Ecto neural progenitor cell (in vitro differentiated cells): ENCODE measurements around the gene TUBB2A.
"Not testable (repeated sequence)": the region's sequence is repeated elsewhere in the genome, so short reads cannot be mapped to it uniquely, and the experiment has no call there.

Experiments
- DNase-seq: peaks from one replicate; pipeline ENCODE4 v3.0.0-alpha.2; 2018; ENCODE audit warnings: low spot score

TUBB2A gene

DNA sequence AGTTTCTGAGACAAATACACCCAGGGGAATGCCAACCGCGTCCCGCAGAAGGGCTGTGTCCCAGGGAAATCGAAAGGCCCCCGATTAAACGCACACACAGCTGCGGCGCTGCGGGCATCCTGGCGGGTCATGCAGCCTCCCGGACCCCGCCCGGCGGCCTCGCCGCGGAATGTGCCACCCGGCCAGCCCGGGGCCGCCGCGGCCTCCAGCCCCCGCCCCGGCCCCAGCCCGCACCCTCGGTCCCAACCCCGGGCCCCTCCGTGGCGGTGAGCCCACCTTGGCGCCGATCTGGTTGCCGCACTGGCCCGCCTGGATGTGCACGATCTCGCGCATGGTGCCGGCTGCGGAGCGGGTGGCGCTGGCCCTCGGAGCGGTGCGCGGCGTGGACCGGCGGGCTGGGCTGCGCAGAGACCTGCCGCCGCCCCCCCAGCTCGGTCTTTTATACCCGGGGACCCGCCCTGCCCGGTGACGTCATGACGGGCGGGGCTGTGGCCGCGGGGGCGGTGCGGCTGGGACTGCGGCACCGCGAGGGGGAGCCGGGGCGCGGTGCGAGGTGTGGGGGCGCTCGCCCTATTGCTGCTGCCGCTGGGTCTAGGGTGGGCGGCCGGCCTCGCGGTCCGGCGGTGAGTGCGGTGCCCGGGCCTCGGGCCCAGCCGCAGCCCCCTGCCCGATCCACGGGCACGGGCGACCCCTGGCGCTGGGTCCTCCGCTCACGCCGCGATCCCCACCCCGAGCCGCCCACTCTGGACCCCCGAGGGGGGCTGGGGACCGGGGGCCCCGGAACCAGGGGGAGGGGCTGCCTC is at the start of gene TUBB2A:
TUBB2A (minus strand) TSS at position 414 of the 803 bp plus-strand sequence; CDS start at position 333, 81 bp downstream.
- peak; percentile 89 for DNase-seq

DNA sequence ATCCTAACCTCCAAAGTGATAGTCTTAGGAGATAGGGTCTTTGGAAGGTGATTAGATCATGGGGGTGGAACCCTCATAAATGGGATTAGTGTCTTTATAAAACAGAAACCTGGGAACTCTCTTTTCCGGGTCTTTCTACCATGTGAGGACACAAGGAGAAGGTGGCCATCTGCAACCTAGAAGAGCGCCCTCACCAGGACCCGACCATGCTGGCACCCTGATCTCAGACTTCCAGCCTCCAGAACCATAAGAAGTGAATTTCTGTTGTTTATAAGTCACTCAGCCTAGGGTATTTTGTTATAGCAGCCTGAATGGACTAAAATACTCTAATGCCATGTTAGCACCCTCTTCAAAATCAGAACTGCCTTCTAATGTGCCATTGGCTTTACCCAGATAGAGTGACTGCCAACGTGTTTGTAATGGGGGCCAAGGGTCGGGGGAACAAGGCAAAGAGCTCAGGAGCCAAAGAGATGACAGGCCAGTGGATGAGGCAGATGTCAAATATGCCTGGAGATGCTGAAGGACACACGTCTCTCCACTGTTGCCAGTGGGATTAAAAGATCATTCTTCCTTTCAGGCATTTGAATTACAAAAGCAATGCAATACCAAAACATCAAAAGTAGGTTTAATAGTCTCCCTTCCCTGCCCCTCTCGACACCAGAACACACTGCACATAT is 49.1 kb upstream of the TUBB2A start:
- peak; percentile 9 for DNase-seq

DNA sequence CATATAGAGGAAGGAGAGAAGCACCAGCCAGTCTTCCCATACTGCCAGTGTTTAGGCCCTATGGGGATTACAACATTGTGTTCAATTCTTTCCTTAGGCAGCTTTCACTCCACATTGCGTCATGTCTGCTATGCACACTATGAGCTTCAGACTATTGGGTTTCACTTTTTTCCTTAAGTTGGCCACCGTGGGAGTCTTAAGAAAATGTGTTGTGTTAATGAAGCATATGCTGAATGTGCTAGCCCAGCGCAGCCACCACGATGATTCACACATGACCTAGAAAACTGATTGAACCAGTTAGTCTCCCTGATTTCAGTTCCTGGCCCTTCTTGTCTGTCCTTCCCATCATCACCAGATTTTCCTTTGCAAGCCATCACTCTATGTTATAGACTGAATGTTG is 48.6 kb upstream of the TUBB2A start:
- peak; percentile 14 for DNase-seq

DNA sequence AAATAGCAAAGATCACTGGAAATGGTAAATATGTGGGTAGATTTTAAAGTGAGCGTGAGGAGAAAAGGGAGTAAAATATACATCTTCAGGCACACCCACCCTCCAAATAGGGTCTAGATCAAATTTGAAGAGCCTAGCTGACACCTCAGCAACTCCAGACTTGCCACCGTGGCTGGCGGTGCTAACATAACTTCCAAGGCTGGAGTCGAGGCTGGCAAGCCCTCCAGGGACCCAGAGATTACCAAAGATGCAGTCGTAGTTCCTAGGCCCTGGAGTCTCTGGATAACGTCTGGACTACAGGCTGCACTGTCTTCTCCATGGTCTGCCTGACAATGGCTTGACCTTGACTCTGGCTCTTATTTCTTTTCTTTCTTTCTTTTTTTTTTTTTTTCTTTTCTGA is 47.6 kb upstream of the TUBB2A start:
- DNase-seq = peak; percentile 8

DNA sequence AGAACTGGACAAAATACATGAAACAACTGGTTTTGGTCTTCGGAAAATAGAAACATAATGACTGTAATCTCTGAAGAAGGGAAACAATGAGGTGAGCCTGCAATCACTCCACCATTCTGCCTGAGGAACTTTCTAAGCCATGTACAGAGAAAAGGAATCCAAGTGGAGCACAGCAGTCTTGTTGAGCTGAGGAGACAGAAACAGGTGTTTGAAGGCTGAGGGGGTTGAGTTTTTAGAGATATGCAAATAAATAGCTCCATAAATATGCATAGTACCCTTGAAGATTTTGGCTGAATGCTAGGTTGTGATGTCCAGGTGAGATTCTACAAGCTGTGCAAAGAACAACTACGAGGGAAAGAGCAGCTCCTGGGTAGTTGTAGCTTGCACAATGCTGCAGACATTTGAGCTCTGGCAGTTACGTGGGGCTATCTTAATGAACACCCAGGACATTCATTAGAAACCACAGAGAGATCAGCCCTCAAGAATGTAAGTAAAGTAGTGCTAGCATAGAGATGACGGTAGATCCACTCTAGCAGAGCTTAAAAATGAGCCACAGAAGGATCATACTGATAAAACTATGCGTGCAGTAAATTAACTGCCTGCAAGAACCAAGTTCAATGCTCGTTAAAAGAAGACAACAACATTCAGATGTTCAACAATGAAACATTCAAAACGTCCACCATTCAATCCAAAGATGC is 45.8 kb upstream of the TUBB2A start:
- DNase-seq = peak; percentile 9

DNA sequence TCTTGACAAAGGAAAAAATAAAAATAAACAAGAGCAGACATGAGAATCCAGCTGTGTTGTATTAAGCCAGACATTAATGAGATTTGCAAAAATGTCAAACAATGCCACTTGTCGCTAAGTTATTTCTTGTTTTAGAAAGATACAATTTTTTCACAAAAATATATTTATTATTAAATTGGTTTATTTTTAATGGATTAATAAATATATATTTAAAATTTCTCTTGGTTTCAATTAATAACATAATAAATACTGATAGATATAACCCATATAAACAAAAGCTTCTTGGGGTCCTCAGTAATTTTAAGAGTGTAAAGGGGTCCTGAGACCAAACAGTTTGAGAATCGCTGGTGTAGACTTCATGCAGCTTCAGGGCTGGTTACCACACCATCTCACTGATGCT is 44.0 kb upstream of the TUBB2A start:
- no peak for DNase-seq

DNA sequence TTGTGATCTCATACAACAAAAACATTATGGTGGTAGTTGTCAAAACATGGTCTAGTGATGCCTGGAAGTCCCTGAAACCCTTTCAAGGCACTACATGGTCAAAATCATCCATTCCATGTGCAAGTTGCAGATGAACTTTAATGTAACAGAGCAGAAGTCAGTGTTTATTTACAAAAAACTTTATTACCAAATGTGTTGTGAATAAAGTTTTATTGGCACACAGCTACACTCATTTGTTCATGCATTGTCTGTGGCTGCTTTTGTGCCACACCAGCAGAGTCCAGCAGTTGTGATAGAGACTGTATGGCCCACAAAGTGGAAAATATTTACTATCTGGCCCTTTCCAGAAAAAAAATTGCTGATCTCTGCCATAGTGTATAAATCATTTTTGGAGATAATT is 43.3 kb upstream of the TUBB2A start:
- peak; percentile 7 for DNase-seq

DNA sequence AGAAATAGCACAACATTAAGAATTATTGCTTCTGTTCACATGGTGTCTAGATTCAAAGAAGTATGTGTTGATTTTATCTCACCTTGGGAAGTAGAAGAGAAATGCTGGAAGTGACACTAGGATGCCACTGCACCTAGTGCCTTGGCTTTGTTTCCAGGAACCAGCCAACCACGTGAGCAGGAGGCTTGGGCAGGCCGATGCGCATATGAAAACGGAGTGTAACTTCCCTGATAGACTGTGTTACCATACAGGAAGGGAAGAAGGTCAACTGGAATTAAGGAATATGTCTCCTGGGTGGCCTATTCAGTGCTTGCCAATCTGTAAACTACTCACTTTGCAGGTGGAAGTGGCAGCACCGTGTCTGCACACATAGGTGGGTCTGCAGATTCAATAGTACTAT is 42.0 kb upstream of the TUBB2A start:
- peak; percentile 23 for DNase-seq

DNA sequence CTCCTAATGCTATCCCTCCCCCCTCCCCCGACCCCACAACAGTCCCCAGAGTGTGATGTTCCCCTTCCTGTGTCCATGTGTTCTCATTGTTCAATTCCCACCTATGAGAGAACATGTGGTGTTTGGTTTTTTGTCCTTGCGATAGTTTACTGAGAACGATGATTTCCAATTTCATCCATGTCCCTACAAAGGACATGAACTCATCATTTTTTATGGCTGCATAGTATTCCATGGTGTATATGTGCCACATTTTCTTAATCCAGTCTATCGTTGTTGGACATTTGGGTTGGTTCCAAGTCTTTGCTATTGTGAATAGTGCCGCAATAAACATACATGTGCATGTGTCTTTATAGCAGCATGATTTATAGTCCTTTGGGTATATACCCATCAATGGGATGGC is 40.4 kb upstream of the TUBB2A start:
- DNase-seq = not testable (repeated sequence)

DNA sequence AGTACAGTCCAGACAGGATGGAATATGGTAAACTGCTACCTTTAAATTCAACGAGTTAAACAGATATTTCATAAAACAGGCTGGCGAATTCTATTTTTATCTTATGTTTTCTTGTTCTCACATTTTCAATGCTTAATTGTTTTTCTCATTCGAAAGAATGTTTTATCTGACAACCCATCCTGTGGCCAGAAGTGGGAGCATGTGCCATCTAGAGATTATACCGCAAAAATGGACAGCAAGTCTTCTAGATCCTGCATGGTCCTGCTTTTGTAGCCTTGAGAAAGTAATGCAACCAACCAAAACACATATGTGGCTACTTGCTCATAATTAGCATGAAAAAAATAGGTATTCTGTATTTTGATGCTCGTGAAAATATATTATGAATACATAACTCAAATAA is 39.4 kb upstream of the TUBB2A start:
- no peak for DNase-seq

DNA sequence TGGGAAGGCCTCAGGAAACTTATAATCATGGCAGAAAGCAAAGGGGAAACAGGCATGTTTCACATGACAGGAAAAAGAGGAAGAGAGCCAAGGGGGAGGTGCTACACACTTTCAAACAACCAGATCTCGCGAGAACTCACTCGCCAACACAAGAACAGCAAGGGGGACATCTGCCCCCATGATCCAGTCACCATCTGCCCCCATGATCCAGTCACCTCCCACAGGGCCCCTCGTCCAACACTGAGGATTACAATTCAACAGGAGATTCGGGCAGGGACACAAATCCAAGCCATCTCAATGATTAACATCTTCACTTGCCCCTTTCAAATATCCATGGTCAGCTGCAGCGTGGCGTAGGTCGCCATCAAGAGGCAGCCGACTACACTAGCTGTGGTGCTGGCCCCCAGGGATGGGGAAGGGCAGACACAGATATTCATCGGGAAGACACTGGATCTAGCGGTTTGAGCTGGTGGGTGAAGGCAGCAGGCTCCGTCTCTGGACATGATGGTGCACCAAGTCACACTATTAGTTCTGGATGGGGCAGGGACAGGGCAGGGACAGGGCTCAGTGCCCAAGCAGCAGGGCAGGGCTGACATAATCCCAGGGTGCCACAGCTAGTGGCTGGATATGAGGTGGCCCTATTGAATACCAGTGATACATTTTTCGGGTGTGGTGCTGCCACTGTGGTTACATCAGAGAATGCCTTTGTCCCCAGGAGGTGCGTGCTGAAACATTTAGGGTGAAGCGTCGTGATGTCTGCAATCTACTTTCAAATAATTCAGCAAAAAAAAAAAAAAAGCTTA is 38.6 kb upstream of the TUBB2A start:
- DNase-seq = peak; percentile 67

DNA sequence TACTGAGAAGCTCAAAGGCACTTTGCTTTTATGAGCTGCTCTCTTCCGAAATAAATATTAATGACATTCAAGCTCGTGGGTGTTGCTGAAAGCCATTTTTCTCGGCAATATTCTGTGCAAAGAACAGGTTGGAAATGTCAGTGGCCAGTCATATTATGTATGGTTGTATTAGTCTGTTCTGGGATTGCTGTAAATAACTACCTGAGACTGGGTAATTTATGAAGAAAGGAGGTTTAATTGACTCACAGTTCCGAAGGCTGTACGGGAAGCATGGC is 38.0 kb upstream of the TUBB2A start:
- no peak for DNase-seq

DNA sequence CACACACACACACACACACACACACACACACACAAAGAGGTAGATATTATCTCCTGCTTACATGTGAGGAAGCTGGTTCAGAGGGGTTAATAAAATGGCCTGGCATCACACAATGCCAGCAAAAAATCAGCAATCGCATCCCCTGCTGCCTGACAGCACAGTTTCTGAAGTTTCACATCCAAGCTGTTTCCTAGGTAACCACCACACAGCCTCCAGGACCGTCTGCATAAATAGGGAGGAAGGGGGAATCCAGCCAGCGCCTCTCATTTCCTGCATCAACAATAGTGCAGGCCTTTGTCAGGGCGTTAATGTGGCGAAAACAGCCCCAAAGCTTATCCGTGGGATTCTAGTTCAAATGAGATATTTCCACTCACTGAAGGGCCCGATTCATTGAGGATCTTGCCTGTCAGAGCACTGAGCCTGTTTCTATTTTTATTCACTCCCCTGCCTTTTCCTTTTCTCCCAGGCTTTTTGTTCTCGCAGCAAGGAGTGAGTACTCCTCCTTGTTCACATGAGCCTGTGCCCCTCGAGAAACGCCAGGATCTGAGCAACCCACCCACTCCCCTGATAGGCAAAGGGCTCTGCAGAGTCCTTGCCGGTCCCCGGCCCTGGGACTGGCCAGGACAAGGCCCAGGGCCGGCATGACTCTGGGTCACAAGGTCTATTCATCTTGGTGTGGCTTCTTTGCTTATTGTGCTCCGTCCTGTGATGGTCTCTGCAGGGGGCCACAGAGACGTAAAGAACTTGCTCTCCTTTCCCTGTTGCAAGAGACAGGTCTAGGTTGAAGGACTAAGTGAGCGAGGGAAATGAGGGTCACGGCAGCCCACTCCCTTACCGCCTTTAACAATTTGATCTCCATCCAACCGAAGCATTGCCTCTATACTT is 37.4 kb upstream of the TUBB2A start:
- DNase-seq = peak; percentile 74

DNA sequence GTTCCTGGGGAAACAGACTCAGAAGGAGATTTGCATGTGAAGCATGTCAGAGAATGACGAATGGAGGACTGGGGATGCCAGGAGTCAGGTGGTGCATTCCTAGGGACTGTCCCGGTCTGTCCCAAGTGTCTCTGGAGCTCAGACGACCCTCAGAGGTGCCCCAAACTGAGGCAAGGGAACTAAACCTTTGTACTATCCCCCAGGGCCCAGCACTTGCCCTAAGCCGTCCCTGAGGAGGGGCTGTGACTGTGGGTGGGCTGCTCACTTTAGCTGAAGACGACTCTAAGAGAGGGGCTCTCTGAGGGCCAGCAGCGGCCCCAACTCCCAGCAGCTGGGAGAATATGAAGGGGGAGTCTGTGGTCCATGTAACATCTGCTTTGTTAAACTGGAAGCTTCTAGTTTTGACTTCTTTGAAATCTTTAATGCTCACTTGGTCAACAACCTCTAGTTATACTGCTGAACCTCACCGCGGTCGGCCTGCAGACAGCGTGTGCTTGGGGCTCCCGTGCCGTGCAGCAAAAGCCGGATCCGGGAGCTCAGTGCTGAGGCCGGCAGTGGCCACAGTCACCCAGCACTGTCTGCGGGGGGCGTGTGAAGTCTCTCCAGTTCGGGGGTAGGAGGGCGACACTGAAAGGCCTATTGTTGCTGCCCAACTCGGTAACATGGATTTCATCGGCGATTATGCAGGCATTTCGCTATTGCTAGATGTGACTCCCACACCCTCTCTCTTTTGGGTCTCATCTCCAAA is 35.9 kb upstream of the TUBB2A start:
- peak; percentile 60 for DNase-seq

DNA sequence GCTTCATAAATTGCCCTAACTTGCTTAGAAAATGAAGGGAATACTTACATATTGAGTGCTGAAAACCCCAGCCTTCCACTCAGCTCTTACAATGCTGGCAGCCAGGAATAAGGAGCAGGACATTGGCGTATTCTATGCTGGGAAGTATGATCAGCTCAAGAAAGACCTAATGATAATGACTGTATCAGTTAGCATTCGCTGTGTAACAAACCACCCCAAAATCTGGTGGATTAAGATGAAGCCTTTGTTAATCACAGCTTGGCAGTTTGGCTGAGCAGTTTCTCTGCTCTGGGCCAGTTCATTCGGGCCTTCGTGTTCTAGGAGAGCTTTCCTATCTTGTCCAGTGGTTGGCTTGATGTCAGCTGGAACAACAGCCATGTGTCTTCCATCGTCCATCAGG is 33.4 kb upstream of the TUBB2A start:
- DNase-seq = no peak

DNA sequence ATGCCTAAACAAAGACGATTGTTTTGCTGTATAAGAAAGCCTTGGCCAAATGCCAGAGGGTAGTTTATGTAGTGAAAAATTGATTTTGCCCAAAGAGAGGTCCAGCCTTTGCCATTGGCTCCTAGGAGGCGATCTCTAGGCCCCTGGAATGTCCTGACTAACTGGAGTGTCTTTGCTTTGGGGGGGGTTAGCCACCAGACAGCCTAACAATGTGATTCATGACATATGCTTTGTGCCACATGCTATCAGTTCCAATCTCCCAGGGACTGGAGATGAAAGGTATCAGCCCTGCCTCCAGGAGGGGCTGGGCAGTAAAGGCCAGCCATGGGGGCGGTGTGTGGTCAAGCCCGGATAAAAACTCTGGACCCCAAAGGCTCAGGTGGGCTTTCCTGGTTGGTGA is 32.7 kb upstream of the TUBB2A start:
- no peak for DNase-seq

DNA sequence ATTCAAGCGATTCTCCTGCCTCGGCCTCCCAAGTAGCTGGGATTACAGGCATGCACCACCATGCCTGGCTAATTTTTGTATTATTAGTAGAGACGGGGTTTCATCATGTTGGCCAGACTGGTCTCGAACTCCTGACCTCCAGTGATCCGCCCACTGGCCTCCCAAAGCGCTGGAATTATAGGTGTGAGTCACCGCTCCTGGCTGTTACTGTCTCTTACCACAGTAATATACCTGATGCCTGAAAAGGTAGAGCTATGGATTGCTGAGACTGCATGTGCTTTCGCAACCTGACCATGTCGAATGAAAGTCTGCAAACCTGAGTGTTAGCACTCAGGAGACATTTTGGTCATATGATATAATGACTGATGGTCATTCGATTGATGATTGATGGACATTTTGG is 31.8 kb upstream of the TUBB2A start:
- DNase-seq = not testable (repeated sequence)

DNA sequence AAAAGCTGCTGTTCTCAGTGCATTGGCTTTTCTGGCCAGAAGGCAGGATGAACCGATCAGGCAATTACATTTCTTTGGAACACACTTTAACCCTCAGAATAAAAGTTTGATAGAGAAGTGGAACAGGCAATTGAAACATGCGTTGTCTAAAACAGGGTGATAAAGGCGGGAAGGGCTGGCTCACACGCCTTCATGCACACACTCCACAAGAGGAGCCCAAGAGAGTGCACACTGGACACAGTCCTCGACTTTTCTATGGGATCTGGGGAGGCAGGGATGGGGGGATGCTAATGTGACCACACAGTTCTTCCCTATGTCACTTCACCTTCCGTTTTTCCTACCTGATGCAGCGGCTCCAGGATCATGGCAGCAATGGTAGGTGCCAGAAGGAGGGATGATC is 30.9 kb upstream of the TUBB2A start:
- no peak for DNase-seq

DNA sequence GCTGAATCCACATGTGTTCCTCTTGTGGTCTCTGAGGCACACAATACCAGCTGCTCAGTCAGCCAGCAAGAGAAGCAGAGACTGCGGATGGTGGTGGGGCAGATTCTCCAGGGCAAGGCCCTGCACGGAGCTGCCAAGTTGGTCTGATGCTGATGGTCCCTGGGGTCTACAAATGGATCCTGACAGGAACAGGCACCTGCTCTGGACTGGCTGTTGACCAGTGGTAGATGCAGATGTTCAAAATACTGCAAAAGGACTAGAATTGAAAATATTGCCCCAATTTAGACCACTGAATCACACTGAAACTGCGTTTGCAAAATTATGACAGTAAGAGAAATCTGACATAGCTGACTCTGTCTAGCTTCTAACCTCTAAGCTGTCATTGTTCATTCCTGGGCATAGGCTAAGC is 29.6 kb upstream of the TUBB2A start:
- DNase-seq = no peak

DNA sequence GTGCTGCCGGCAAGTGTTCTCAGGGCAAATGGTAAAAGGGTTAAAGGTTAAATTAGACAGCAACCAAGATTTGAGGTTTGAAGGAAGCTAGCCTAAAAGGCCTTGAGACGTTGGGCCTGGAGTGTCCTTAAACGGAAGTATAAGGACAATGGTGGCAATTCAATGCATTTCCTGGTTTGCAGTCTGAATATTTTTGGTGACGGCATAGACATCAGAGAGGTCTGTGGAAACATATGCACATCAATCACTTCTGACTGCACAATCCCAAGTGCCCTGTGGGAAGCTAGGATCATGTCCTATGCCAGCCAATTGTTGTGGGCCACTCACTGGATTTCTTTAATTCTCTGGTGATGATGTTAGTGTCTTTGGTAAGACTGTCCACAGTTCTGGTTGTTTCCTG is 25.7 kb upstream of the TUBB2A start:
- DNase-seq = no peak

DNA sequence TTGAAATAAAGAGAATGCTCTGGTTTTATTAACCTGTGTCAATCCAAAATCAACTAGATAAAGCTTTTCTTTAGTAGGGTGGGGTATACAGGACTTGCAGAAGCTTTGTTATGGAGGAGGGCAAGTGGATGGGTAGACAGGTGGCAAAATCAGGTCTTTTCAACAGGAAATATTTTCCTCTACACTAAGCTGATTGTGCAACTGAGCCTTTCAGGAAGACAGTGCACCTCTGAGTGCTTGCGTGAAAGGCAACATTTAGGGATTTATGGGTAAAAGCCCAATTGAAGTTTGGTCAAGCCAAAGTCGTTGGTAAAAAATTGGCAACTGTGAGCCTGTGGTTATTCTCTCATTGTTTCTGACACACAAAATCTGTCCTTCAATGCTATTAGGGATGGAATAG is 23.8 kb upstream of the TUBB2A start:
- DNase-seq = no peak
